GM12878 (cell line): ENCODE data around the gene SERHL2. TPM values are rescaled to one million over a fixed set of nuclear protein-coding genes. Genes with fewer than 3 reads are reported as not detected.

Source experiments
- BCLAF1 ChIP-seq: fragments of 450-650 bp; IDR thresholded peaks from 2 replicates; pipeline ENCODE4 v1.6.1; 2017; ENCODE audit warnings: antibody characterized with exemption, mild to moderate bottlenecking, moderate library complexity
- BHLHE40 ChIP-seq, 2 experiments: fragments of 450-650 bp in 1 of 2; IDR thresholded peaks; 2 replicates each; pipeline ENCODE4 v1.6.1; 2011 to 2017; ENCODE audit warnings: low read depth in 2 of 2, borderline replicate concordance in 1 of 2, improper control_type of control experiment in 1 of 2, low read length in 1 of 2, mild to moderate bottlenecking in 1 of 2
- CHD1 ChIP-seq: IDR thresholded peaks from 2 replicates; pipeline ENCODE4 v1.6.1; 2012; ENCODE audit warnings: low read depth, low read length, improper control_type of control experiment
- FOS ChIP-seq: IDR thresholded peaks from 3 replicates; pipeline ENCODE4 v1.6.1; 2011; ENCODE audit warnings: borderline replicate concordance; ENCODE audit not compliant: insufficient read length; ENCODE audit errors: extremely low read depth
- NFIC ChIP-seq: IDR thresholded peaks from 2 replicates; pipeline ENCODE4 v1.6.1; 2012; ENCODE audit warnings: low read depth, mild to moderate bottlenecking, inconsistent platforms, low read length, moderate library complexity
- NR2C1 ChIP-seq: fragments of 450-650 bp; IDR thresholded peaks from 2 replicates; pipeline ENCODE4 v1.6.1; 2017; ENCODE audit warnings: antibody characterized with exemption, mild to moderate bottlenecking, moderate library complexity
- RELB ChIP-seq: fragments of 450-650 bp; IDR thresholded peaks from 2 replicates; pipeline ENCODE4 v1.6.1; 2017; ENCODE audit warnings: low read depth, mild to moderate bottlenecking, moderate library complexity
- SMARCA5 ChIP-seq: fragments of 450-650 bp; IDR thresholded peaks from 2 replicates; pipeline ENCODE4 v1.6.1; 2017; ENCODE audit warnings: mild to moderate bottlenecking
- ZBED1 ChIP-seq: IDR thresholded peaks from 2 replicates; pipeline ENCODE4 v1.6.1; 2016; ENCODE audit warnings: borderline replicate concordance
- ZBTB33 ChIP-seq: fragments of 450-650 bp; IDR thresholded peaks from 2 replicates; pipeline ENCODE4 v1.6.1; 2017; ENCODE audit warnings: mild to moderate bottlenecking
- ZNF622 ChIP-seq: fragments of 450-650 bp; IDR thresholded peaks from 2 replicates; pipeline ENCODE4 v1.6.1; 2017; ENCODE audit warnings: mild to moderate bottlenecking, inconsistent platforms
- polyA plus RNA-seq, 11 experiments: library from polyadenylated mRNA; depleted of rRNA in 4 of 11; unstranded in 6 of 11; stranded (reverse) in 5 of 11; fragments of >200 nt; fragmentation: Nextera tagmentation in 4 of 11; fragmentation: Illumina TruSeq in 1 of 11; extraction: Ambion mirVana in 4 of 11; extraction: Trizol in 1 of 11; gene quantifications; 1 replicate in 1 of 11; 2 replicates in 10 of 11; pipeline versions ENCODE4 v1.2.1 to v1.2.3, GENCODE V29; 2011 to 2016; ENCODE audit warnings: inconsistent platforms in 2 of 11, missing spikeins in 2 of 11, low read depth in 1 of 11
- total RNA-seq, 4 experiments: library from RNA; depleted of rRNA in 3 of 4; stranded (reverse); fragments of >200 nt in 3 of 4; fragmentation: Illumina TruSeq in 1 of 4; extraction: Trizol in 1 of 4; gene quantifications; 2 replicates each; pipeline versions ENCODE4 v1.2.1 to v1.2.3, GENCODE V29; 2013 to 2021
- TF ChIP-seq, protein P1 (sequence below): IDR thresholded peaks from 2 replicates; pipeline ENCODE4 v1.6.1; 2011; ENCODE audit warnings: low read depth, mild to moderate bottlenecking, low read length, moderate library complexity, borderline replicate concordance; ENCODE audit errors: extremely low read depth
- TF ChIP-seq, protein P2 (sequence below): fragments of 150-350 bp; IDR thresholded peaks from 2 replicates; pipeline ENCODE4 v1.6.1; 2016; ENCODE audit warnings: low read depth, low read length
- TF ChIP-seq, protein P3 (sequence below): fragments of 450-650 bp; IDR thresholded peaks from 2 replicates; pipeline ENCODE4 v1.6.1; 2017; ENCODE audit warnings: borderline replicate concordance

SERHL2 gene
- total and polyA plus RNA-seq, 10 of the 15 experiments (the other 5 are each of a cell fraction or from before 2014, with no cell fraction given) = 0.63 to 2.0 (median 1.2) TPM

DNA sequence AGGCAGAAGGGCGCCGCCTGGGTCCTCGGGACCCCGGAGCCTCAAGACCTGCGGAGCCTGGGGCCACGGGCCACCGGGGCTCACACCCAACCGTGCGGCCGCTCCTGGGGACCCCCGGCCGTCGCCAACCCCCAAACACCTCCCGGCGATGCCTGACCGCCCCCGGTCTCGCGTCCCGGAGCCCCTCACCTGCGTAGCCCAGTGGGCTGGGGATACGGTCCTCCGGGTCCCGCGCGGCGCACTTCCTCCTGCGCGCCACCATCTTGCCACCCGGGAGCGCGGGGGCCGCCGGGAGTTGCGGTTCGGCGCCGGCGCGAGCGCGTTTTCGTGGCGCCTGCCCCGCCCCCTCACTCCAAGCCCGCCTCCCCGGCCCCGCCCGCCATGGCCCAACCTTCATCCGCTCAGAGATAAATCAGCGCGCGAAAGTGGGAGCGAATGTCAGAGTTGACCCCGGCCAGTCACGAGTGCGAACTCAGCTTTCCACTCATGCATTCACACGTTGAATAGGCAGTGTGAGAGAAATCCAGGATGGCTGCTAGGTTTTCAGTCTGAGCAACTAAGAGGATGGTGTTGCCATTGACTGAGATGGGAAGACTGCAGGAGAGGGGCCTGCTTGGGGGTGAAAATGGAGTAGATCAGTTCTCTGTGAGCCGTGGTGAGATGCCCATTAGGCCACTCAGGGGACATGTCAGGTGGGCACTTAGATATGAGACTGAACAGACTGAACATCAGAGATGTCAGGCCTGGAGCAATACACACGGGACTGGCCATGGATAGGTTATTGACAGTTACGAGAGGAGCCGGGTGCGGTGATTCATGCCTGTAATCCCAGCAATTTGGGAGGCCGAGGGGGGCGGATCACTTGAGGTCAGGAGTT, 34.0 kb upstream of the SERHL2 start, which contains the start of gene RRP7A (continued):
- TF ChIP-seq ZBTB33 (no peak), CHD1 (no peak), BCLAF1 (no peak), NR2C1 (no peak), FOS (no peak), ZNF622 (no peak), BHLHE40 (IDR thresholded peaks at IDR 0.05; ENCODE audit: borderline replicate concordance in 1 of 2, low read depth in 2 of 2, low read length in 1 of 2) (no peak; a peak in 1 of 4 replicates), RELB (no peak), ZBED1 (no peak), SMARCA5 (no peak), NFIC (no peak)
- TF ChIP-seq, protein P1, sequence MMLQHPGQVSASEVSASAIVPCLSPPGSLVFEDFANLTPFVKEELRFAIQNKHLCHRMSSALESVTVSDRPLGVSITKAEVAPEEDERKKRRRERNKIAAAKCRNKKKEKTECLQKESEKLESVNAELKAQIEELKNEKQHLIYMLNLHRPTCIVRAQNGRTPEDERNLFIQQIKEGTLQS = no peak
- TF ChIP-seq, protein P2, sequence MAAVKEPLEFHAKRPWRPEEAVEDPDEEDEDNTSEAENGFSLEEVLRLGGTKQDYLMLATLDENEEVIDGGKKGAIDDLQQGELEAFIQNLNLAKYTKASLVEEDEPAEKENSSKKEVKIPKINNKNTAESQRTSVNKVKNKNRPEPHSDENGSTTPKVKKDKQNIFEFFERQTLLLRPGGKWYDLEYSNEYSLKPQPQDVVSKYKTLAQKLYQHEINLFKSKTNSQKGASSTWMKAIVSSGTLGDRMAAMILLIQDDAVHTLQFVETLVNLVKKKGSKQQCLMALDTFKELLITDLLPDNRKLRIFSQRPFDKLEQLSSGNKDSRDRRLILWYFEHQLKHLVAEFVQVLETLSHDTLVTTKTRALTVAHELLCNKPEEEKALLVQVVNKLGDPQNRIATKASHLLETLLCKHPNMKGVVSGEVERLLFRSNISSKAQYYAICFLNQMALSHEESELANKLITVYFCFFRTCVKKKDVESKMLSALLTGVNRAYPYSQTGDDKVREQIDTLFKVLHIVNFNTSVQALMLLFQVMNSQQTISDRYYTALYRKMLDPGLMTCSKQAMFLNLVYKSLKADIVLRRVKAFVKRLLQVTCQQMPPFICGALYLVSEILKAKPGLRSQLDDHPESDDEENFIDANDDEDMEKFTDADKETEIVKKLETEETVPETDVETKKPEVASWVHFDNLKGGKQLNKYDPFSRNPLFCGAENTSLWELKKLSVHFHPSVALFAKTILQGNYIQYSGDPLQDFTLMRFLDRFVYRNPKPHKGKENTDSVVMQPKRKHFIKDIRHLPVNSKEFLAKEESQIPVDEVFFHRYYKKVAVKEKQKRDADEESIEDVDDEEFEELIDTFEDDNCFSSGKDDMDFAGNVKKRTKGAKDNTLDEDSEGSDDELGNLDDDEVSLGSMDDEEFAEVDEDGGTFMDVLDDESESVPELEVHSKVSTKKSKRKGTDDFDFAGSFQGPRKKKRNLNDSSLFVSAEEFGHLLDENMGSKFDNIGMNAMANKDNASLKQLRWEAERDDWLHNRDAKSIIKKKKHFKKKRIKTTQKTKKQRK = no peak
- TF ChIP-seq, protein P3, sequence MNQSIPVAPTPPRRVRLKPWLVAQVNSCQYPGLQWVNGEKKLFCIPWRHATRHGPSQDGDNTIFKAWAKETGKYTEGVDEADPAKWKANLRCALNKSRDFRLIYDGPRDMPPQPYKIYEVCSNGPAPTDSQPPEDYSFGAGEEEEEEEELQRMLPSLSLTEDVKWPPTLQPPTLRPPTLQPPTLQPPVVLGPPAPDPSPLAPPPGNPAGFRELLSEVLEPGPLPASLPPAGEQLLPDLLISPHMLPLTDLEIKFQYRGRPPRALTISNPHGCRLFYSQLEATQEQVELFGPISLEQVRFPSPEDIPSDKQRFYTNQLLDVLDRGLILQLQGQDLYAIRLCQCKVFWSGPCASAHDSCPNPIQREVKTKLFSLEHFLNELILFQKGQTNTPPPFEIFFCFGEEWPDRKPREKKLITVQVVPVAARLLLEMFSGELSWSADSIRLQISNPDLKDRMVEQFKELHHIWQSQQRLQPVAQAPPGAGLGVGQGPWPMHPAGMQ = no peak
